ENCODE data around the gene RALGPS1. TPM values are rescaled to one million over a fixed set of nuclear protein-coding genes. Genes with fewer than 3 reads are reported as not detected.
"Not testable (repeated sequence)": the region's sequence is repeated elsewhere in the genome, so short reads cannot be mapped to it uniquely, and the experiment has no call there.

RALGPS1 gene
- total and polyA plus RNA-seq, 7 donors, result 3.9 to 7.7 (median 5.4) TPM

GRCh38 chr9:127014216-127014909 is 99.8 kb downstream of the RALGPS1 start:
- DNase-seq (no peak), ATAC-seq (no peak)
- Histone ChIP-seq H3K9me3 (no peaks in the 10 kb centered on the region), H3K4me1 (no peaks in the 10 kb centered on the region), H3K36me3 (ENCODE audit: insufficient read depth in 1 of 2, low read depth in 1 of 2) (no peaks in the 10 kb centered on the region), H3K27me3 (ENCODE audit: insufficient read depth in 3 of 3, low read length in 2 of 3) (no peaks in the 10 kb centered on the region), H3K27ac (no peak overlapping the region), H3K4me3 (no peak overlapping the region)
- WGBS, 3 donors, result 84 to 90% (median 85%) methylated on average over 4 of the region's 4 CpGs
- TF ChIP-seq CTCF (IDR thresholded peaks at IDR 0.05), result no peak
- intact Hi-C loops (cut with DNase I), result no loop called here

- intact Hi-C loops (cut with DNase I), result no loop called here
- H3K27ac ChIP-seq, result no peak overlapping the region
Observed at GRCh38 chr9:127014910-127015540, 100.4 kb downstream of the RALGPS1 start.

GRCh38 chr9:127015921-127016512 is 101.4 kb downstream of the RALGPS1 start:
- Histone ChIP-seq H3K27ac (no peak overlapping the region), H3K27me3 (ENCODE audit: insufficient read depth in 3 of 3, low read length in 2 of 3) (no peaks in the 10 kb centered on the region), H3K36me3 (ENCODE audit: insufficient read depth in 1 of 2, low read depth in 1 of 2) (no peaks in the 10 kb centered on the region), H3K4me1 (peaks cover 5% of the 10 kb centered on the region), H3K9me3 (no peaks in the 10 kb centered on the region), H3K4me3 (no peak overlapping the region)
- ATAC-seq, result no peak
- TF ChIP-seq CTCF (IDR thresholded peaks at IDR 0.05), result no peak
- intact Hi-C loops (cut with DNase I), result no loop called here
- DNase-seq, result no peak
- WGBS, 3 donors, result 77 to 87% (median 77%) methylated on average over 4 of the region's 4 CpGs

More at GRCh38 chr9:127014910-127015540, 100.4 kb downstream of the RALGPS1 start:
- 96 to 99% (median 98%) methylated on average over 3 of the region's 3 CpGs for WGBS, 3 donors
- no peaks in the 10 kb centered on the region for H3K9me3 ChIP-seq
- no peak overlapping the region for H3K4me3 ChIP-seq
- no peaks in the 10 kb centered on the region for H3K4me1 ChIP-seq
- ATAC-seq, result no peak
- no peaks in the 10 kb centered on the region for H3K27me3 ChIP-seq (ENCODE audit: insufficient read depth in 3 of 3, low read length in 2 of 3)
- no peak for TF ChIP-seq CTCF (IDR thresholded peaks at IDR 0.05)
- no peaks in the 10 kb centered on the region for H3K36me3 ChIP-seq (ENCODE audit: insufficient read depth in 1 of 2, low read depth in 1 of 2)
- no peak for DNase-seq

- DNase-seq; intact Hi-C loops (cut with DNase I); H3K27me3 ChIP-seq (ENCODE audit: insufficient read depth in 3 of 3, low read length in 2 of 3); H3K4me3 ChIP-seq; ATAC-seq; H3K27ac ChIP-seq; H3K36me3 ChIP-seq (ENCODE audit: insufficient read depth in 1 of 2, low read depth in 1 of 2); H3K9me3 ChIP-seq: not testable (repeated sequence)
- H3K4me1 ChIP-seq, result peaks cover 23% of the 10 kb centered on the region
- 95 to 96% (median 95%) methylated on average over 9 of the region's 9 CpGs for WGBS, 3 donors
Observed at GRCh38 chr9:127017979-127018378, 103.4 kb downstream of the RALGPS1 start.

- no peak for DNase-seq
- no peak overlapping the region for H3K27ac ChIP-seq
- H3K27me3 ChIP-seq (ENCODE audit: insufficient read depth in 3 of 3, low read length in 2 of 3), result no peaks in the 10 kb centered on the region
- intact Hi-C loops (cut with DNase I), result no loop called here
- H3K4me1 ChIP-seq, result peaks cover 32% of the 10 kb centered on the region
- H3K9me3 ChIP-seq, result no peaks in the 10 kb centered on the region
- no peaks in the 10 kb centered on the region for H3K36me3 ChIP-seq (ENCODE audit: insufficient read depth in 1 of 2, low read depth in 1 of 2)
- no peak for TF ChIP-seq CTCF (IDR thresholded peaks at IDR 0.05)
- no peak for ATAC-seq
- no peak overlapping the region for H3K4me3 ChIP-seq
- WGBS, 3 donors, result 93 to 97% (median 97%) methylated on average over 2 of the region's 2 CpGs
Observed at GRCh38 chr9:127018935-127019334, 104.4 kb downstream of the RALGPS1 start.
